Raji (cell line): ENCODE results near the gene MIPOL1.

Experiments used
- POLR2A ChIP-seq: IDR thresholded peaks from 2 replicates; pipeline ENCODE4 v1.6.1; 2011; ENCODE audit warnings: low read depth, low read length, control low read depth; ENCODE audit not compliant: insufficient read depth

Gene MIPOL1

GRCh38 chr14:37497422-37497821 is 299.7 kb downstream of the MIPOL1 start:
- TF ChIP-seq POLR2A = no peak

- TF ChIP-seq POLR2A = no peak
These were observed 304.1 kb downstream of the MIPOL1 start for GRCh38 chr14:37501877-37502276.

GRCh38 chr14:37508503-37508902 is 310.8 kb downstream of the MIPOL1 start:
- no peak for TF ChIP-seq POLR2A

GRCh38 chr14:37512173-37512572 is 314.4 kb downstream of the MIPOL1 start:
- no peak for TF ChIP-seq POLR2A

- TF ChIP-seq POLR2A = no peak
These were observed 318.0 kb downstream of the MIPOL1 start for GRCh38 chr14:37515771-37516170.

- TF ChIP-seq POLR2A = no peak
These were observed 329.3 kb downstream of the MIPOL1 start for GRCh38 chr14:37526994-37527393.

- TF ChIP-seq POLR2A = no peak
These were observed 342.3 kb downstream of the MIPOL1 start for GRCh38 chr14:37539992-37540391.

GRCh38 chr14:37544407-37544806 is 346.7 kb downstream of the MIPOL1 start:
- no peak for TF ChIP-seq POLR2A

- no peak for TF ChIP-seq POLR2A
These were observed 347.4 kb downstream of the MIPOL1 start for GRCh38 chr14:37545174-37545573.

GRCh38 chr14:37546621-37547447 is 349.1 kb downstream of the MIPOL1 start:
- no peak for TF ChIP-seq POLR2A

GRCh38 chr14:37550511-37550910 is 352.8 kb downstream of the MIPOL1 start:
- no peak for TF ChIP-seq POLR2A

GRCh38 chr14:37551119-37551518 is 353.4 kb downstream of the MIPOL1 start:
- TF ChIP-seq POLR2A = no peak

- no peak for TF ChIP-seq POLR2A
These were observed 356.3 kb downstream of the MIPOL1 start for GRCh38 chr14:37553935-37554550.

- no peak for TF ChIP-seq POLR2A
These were observed 361.0 kb downstream of the MIPOL1 start for GRCh38 chr14:37558740-37559139.

- TF ChIP-seq POLR2A = no peak
These were observed 361.6 kb downstream of the MIPOL1 start for GRCh38 chr14:37559386-37559785.

GRCh38 chr14:37563189-37563588 is 365.5 kb downstream of the MIPOL1 start:
- TF ChIP-seq POLR2A = no peak
